ENCODE results near the gene PVR.
"Not testable (repeated sequence)": the region's sequence is repeated elsewhere in the genome, so short reads cannot be mapped to it uniquely, and the experiment has no call there.

Gene PVR

GRCh38 chr19:44677019-44677811 is 33.5 kb downstream of the PVR start:
- no peak for DNase-seq

- no peak for DNase-seq
Observed at GRCh38 chr19:44680536-44680935, 36.8 kb downstream of the PVR start.

DNA sequence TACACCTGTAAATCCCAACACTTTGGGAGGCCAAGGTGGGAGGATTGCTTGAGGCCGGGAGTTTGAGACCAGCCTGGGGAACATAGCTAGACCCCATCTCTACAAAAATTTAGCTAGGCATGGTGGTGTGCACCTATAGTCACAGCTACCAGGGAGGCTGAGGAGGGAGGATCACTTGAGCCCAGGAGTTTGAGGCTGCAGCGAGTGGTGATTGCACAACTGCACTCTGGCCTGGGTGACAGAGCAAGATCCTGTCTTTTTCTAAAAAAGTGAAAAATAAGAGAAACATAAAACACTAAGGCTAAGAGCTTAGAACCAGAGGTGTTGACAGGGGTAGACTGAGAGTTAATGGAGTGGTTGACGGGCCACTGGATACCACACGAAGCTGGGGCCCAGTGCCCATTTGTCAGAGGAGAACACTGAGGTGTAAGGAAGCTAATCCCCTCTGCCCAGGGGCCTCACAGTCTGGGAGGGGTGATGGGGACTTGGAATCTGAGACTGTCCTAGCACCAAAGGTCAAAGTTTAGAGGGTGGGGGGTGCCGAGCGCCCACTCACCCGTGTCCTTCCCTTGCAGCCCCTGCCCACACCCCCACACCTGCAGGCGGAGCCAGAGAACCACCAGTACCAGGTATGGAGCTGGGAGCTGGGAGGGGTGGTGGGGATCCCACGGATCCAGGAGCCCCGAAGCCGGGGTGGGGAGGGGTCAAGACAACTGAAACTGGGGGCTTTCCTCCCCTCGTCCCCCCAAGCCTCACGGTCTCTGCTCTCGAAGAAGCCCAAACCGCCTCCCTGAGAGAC is 38.5 kb downstream of the PVR start:
- no peak for DNase-seq

DNA sequence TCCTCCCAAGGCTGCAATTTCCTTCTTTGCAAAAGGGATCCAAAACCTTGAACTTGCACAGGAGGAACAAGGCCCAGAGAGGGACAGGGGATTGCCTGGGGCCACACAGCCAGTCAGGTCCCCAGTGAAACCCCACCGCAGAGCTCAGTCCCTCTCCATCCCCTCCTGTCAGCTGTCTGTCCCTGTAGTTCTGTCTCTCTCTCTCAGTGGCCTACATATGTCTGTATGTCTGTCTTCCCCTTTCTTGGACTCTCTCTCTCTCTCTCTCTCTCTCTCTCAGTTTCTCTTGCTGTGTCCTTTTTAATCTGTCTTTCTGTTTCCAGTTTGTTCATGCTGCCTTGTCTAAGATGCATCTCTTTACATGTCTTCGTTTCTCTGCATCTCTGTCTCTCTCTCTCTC is 39.1 kb downstream of the PVR start:
- DNase-seq, result no peak

DNA sequence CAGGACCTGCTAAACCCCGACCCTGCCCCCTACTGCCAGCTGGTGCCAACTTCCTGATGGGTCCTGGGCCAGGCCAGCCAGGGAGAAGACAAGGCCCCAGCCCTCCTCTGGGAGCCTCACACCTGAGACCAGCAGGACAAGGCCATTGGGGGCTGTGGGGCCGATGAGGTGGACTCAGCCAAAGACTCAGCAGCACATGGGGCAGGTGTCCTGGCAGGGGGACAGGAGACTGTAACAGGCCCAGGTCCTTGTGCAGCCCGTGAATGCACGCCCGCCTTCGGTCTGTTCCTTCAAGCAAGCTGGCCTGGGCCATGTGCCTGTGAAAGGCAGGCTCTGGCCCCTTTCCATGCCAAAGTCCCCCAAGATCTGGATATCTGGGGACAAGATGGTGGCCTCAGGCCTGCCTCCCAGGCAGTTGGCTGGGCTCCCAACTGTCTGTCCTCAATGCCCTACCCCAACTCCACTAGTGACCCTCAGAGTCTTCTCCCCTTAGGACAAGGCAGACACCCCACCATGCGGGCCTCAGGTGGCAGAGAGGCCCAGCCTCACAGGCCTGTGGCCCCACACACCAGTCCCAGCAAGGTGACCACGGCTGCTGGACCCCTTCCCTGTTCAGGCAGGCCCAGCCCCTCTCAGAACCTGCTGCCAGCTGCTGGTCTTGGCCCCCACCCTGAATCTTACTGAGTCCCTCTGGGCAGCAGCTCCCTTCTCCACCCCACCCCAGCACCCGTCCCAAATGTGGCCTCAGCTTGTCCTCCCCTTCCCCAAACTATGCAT is 39.9 kb downstream of the PVR start:
- DNase-seq, result no peak

DNA sequence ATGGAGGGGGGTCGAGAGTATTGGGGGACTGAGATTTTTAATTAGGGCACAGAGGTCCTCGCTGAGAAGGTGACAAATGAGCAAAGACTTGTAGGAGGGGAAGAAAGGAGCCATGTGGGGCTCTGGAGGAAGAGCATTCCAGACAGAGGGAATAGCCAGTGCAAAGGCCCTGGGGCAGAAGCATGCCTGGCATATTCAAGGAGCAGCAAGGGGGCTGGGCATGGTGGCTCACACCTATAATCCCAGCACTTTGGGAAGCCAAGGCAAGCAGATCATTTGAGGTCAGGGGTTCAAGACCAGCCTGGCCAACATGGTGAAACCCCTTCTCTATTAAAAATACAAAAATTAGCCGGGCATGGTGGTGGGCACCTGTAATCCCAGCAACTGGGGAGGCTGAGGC is 40.7 kb downstream of the PVR start:
- not testable (repeated sequence) for DNase-seq

DNA sequence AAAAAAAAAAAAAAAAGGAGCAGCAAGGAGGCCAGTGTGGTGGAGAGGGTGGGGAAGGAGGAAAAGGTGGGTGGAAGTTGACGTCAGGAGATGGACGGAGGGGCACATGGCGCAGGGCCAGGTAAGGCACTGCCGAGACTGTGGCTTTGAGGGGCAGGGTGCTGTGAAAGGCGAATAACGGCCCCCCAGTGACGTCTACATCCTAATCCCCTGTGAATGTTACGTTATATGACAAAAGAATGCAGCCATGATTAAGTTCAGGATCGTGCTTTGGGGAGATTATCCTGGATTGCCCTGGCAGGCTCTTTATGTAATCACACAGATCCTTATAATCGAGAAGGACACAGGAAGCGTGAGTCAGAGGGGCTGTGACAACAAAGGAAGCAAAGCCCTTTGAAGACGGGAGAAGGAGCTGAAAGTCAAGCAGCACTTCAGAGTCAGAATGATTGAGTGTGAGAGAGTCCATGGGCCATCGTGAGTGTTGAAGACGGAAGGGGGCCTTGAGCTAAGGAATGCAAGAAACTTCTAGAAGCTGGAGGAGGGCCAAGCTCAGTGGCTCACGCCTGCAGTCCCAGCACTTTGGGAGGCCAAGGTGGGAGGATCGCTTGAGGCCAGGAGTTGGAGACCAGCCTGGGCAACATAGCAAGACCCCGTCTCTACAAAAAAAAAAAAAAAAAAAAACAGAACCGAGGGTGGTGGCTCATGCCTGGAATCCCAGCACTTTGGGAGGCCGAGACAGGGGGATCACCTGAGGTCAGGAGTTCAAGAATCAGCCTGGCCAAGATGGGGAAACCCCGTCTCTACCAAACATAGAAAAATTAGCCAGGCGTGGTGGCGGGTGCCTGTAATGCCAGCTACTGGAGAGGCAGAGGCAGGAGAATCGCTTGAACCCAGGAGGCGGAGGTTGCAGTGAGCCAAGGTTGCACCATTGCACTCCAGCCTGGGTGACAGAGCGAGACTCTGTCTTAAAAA is 41.5 kb downstream of the PVR start:
- no peak for DNase-seq

GRCh38 chr19:44685877-44686276 is 42.2 kb downstream of the PVR start:
- no peak for DNase-seq

DNA sequence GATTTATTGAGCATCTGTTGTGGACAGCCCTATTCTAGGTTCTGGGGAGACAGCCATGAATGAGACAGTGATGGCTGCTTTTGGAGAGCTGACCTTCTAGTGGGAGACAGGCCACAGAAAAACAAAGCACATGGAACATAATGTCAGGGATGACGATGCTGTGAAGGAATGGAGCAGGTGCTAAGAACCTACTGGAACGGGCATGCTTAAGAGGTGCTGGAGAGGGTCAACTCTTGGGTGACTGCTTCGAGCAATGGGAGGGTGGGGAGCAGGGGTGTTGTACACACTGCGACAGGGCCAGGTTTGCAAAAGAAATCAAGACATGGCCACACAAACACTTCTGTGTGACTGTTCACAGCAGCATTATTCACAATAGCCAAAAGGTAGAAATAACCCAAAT is 43.2 kb downstream of the PVR start:
- DNase-seq, result no peak

- no peak for DNase-seq
Observed at GRCh38 chr19:44687888-44688287, 44.2 kb downstream of the PVR start.

- peak; percentile 16 for DNase-seq
Observed at GRCh38 chr19:44689290-44690130, 45.8 kb downstream of the PVR start.

GRCh38 chr19:44690131-44690440 is 46.4 kb downstream of the PVR start:
- no peak for DNase-seq

DNA sequence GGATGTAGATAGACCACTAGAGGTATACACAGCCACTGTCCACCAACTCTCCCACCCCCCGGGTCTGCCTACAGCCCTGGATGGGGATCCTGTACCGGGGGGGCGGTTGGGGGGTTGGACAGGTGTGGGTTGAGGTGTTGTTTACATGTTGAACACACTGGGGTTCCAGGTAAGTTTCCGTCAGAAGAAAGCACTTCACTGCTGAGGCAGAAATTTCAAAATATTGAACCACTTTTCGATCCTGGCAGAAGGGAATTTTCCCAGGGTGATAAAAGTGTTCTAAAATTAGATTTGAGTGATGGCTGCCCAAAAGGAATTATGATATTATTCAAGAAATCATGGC is 48.6 kb downstream of the PVR start:
- no peak for DNase-seq

GRCh38 chr19:44694184-44694579 is 50.5 kb downstream of the PVR start:
- DNase-seq, result no peak

- DNase-seq, result no peak
Observed at GRCh38 chr19:44696939-44697669, 53.4 kb downstream of the PVR start.

DNA sequence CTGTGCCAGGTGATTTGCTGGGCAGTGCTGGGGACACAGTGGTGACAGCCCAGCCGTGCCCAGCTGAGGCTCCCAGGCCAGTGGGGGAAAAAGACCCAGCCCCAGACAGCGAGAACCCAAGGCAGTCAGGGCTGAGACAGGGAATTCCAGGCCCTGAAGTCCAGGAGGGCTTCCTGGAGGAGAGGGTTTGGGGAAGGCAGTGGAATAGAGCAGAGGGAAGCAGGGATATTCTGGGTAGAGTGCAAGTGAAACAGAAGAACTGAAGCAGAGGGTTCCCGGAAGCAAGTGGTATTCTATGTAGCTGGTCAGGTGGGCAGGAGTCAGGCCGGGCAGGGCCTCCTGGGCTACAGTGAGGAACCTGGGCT is 53.9 kb downstream of the PVR start:
- DNase-seq, result no peak

DNA sequence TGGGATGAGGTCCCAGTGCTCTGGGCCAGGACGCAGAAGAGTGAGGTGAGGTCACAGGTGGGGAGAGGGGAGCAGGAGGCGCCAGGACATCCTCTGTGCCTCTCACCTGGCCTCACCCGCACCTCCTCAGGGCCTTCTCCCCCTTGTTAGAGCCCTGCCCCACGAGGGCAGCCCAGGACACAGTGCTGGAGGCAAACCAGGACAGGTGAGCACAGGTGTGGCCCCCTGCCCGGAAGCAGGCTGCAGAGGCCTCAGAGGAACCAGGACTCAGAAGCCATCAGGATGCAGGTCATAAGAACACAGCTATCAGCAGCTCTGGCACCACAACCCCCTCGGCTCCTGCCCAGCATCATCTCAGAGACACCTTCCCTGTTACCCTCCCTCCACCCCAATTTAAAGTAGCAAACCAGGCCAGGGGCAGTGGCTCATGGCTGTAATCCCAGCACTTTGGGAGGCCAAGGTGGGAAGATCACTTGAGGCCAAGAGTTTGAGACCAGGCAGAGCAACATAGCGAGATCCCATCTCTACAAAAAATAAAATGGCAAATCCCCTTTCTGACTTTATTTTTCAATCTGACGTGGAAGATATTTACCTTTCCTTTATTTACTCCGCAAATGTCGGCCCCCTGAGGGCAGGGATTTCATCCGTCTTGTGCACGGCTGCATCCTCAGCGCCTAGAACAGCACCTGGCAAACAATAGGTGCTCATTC is 54.9 kb downstream of the PVR start, which contains the start of gene CEACAM16:
TSS of gene CEACAM16 (plus strand) at position 660 of the 710 bp plus-strand sequence. CDS start 2,306 bp downstream, outside the sequence.
- DNase-seq, result no peak

GRCh38 chr19:44700547-44700946 is 56.8 kb downstream of the PVR start:
- no peak for DNase-seq

- DNase-seq, result no peak
Observed at GRCh38 chr19:44701228-44701627, 57.5 kb downstream of the PVR start.

DNA sequence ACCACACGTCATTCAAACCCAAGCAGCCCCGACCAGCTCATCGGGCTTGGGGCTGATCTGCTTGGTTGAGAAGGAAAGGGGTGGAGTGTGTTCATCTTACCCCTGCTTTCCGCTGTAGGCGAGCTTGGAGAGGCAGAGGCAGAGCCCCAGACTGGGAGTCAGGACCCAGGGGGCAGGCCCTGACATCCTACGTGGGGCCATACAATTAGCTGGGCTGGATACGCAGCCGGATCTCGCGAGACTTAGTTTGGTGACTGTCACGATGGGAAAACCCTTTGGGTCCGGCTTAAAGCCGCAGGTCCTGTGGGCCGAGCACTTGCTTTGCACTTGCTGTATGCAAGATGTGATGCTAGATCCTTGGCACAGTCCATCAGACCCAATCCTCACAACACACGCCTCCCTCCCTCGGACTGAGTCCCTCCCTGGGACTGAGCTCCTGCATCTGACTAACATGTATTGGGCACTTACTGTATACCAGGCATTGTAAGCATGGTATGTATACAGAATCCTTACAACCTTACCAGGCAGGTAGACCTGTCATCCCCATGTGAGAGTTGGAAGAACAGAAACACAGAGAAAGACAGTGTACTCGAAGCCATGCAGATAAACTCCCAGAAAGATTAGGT is 59.0 kb downstream of the PVR start:
- DNase-seq, result no peak

Measured in GOT3 (cell line).